WTC11 (cell line): ENCODE measurements around the gene ARHGAP26. TPM values are rescaled to one million over a fixed set of nuclear protein-coding genes. Genes with fewer than 3 reads are reported as not detected.

Experiments
- ATAC-seq: fragments of 200-7000 bp; cut with Tn5 transposase; 2 replicates; pipeline ENCODE4 v1.10.0; 2021; ENCODE audit warnings: mild to moderate bottlenecking, moderate library complexity
- CTCF ChIA-PET: fragments of 300-600 bp; sonication (Branson Sonifier 250); formaldehyde crosslinking; loops from one replicate; lab custom pipeline; 2021; ENCODE audit warnings: antibody characterized with exemption; lab: Charles Lee
- POLR2A ChIA-PET: fragments of 350-600 bp; sonication (Branson Sonifier 250); formaldehyde crosslinking; loops from one replicate; lab custom pipeline; 2021; ENCODE audit warnings: antibody characterized with exemption; lab: Charles Lee
- DNase-seq: peaks from one replicate; pipeline ENCODE4 v3.0.0; 2021; ENCODE audit warnings: low spot score
- H3K27ac Mint-ChIP-seq: 2 replicates; pipeline ENCODE4 v1.8.0; 2021; ENCODE audit warnings: mixed read lengths
- H3K27me3 Mint-ChIP-seq: 2 replicates; pipeline ENCODE4 v1.8.0; 2021; ENCODE audit warnings: low read depth, mild to moderate bottlenecking, moderate library complexity, mixed read lengths
- H3K36me3 Mint-ChIP-seq: 2 replicates; pipeline ENCODE4 v1.8.0; 2021; ENCODE audit warnings: mixed read lengths
- H3K4me1 Mint-ChIP-seq: 2 replicates; pipeline ENCODE4 v1.8.0; 2022; ENCODE audit warnings: mixed read lengths
- H3K4me3 Mint-ChIP-seq: 2 replicates; pipeline ENCODE4 v1.8.0; 2021; ENCODE audit warnings: mild to moderate bottlenecking, moderate library complexity, mixed read lengths
- H3K9me3 Mint-ChIP-seq: 2 replicates; pipeline ENCODE4 v1.8.0; 2021; ENCODE audit warnings: mixed read lengths
- CBFB ChIP-seq: sonication (generic); formaldehyde crosslinking; IDR thresholded peaks from 2 replicates; pipeline ENCODE4 v1.8.1; 2022; ENCODE audit warnings: mild to moderate bottlenecking, low read depth, missing genetic modification reagents
- FOXJ3 ChIP-seq: sonication (generic); formaldehyde crosslinking; IDR thresholded peaks from 2 replicates; pipeline ENCODE4 v1.9.0; 2021; ENCODE audit warnings: missing genetic modification reagents, mild to moderate bottlenecking, borderline replicate concordance
- FOXP4 ChIP-seq: sonication (generic); formaldehyde crosslinking; IDR thresholded peaks from 2 replicates; pipeline ENCODE4 v1.8.0; 2022; ENCODE audit warnings: mild to moderate bottlenecking, missing genetic modification reagents
- GABPB1 ChIP-seq: sonication (generic); formaldehyde crosslinking; IDR thresholded peaks from 2 replicates; pipeline ENCODE4 v1.8.1; 2023; ENCODE audit warnings: mild to moderate bottlenecking, missing genetic modification reagents
- HMGXB4 ChIP-seq: sonication (generic); formaldehyde crosslinking; IDR thresholded peaks from 2 replicates; pipeline ENCODE4 v1.8.1; 2023; ENCODE audit warnings: mild to moderate bottlenecking, moderate library complexity, missing genetic modification reagents
- MXD4 ChIP-seq: fragments of 250-450 bp; sonication (Bioruptor Pico); IDR thresholded peaks from 2 replicates; pipeline ENCODE4 v1.8.0; 2021; ENCODE audit warnings: mild to moderate bottlenecking, moderate library complexity, borderline replicate concordance
- MYBL2 ChIP-seq: sonication (generic); formaldehyde crosslinking; IDR thresholded peaks from 2 replicates; pipeline ENCODE4 v1.8.1; 2023; ENCODE audit warnings: mild to moderate bottlenecking, moderate library complexity, missing genetic modification reagents
- NR2C2 ChIP-seq: sonication (generic); formaldehyde crosslinking; IDR thresholded peaks from 2 replicates; pipeline ENCODE4 v1.8.0; 2022; ENCODE audit warnings: mild to moderate bottlenecking, missing genetic modification reagents
- OVOL2 ChIP-seq: fragments of 250-450 bp; sonication (Bioruptor Pico); IDR thresholded peaks from 2 replicates; pipeline ENCODE4 v1.9.0; 2021; ENCODE audit warnings: mild to moderate bottlenecking, borderline replicate concordance
- RORB ChIP-seq: fragments of 250-450 bp; sonication (Bioruptor Pico); IDR thresholded peaks from 2 replicates; pipeline ENCODE4 v1.9.0; 2021; ENCODE audit warnings: mild to moderate bottlenecking
- SMAD3 ChIP-seq: sonication (generic); formaldehyde crosslinking; IDR thresholded peaks from 2 replicates; pipeline ENCODE4 v1.8.0; 2022; ENCODE audit warnings: missing genetic modification reagents, mild to moderate bottlenecking, borderline replicate concordance
- SMAD4 ChIP-seq: sonication (generic); formaldehyde crosslinking; IDR thresholded peaks from 2 replicates; pipeline ENCODE4 v1.8.0; 2022; ENCODE audit warnings: mild to moderate bottlenecking, missing genetic modification reagents
- TEAD4 ChIP-seq: sonication (generic); formaldehyde crosslinking; IDR thresholded peaks from 2 replicates; pipeline ENCODE4 v1.8.0; 2022; ENCODE audit warnings: mild to moderate bottlenecking, missing genetic modification reagents
- ZNF263 ChIP-seq: sonication (generic); formaldehyde crosslinking; IDR thresholded peaks from 2 replicates; pipeline ENCODE4 v1.8.1; 2022; ENCODE audit warnings: low read depth, mild to moderate bottlenecking, moderate library complexity, missing genetic modification reagents
- total RNA-seq: library from RNA; stranded (reverse); gene quantifications from 3 replicates; pipeline ENCODE4 v1.2.3, GENCODE V29; 2021
- TF ChIP-seq, protein P1 (sequence below): sonication (generic); formaldehyde crosslinking; IDR thresholded peaks from 2 replicates; pipeline ENCODE4 v1.8.0; 2023; ENCODE audit warnings: missing genetic modification reagents
- TF ChIP-seq, protein P2 (sequence below): sonication (generic); formaldehyde crosslinking; IDR thresholded peaks from 2 replicates; pipeline ENCODE4 v1.8.0; 2023; ENCODE audit warnings: mild to moderate bottlenecking, missing genetic modification reagents
- TF ChIP-seq, protein P3 (sequence below): fragments of 250-450 bp; sonication (Bioruptor Pico); IDR thresholded peaks from 2 replicates; pipeline ENCODE4 v1.9.0; 2021; ENCODE audit warnings: mild to moderate bottlenecking
- TF ChIP-seq, protein P4 (sequence below): fragments of 250-450 bp; sonication (Bioruptor Pico); IDR thresholded peaks from 2 replicates; pipeline ENCODE4 v1.8.0; 2021; ENCODE audit warnings: mild to moderate bottlenecking
- TF ChIP-seq, protein P5 (sequence below): sonication (generic); formaldehyde crosslinking; IDR thresholded peaks from 2 replicates; pipeline ENCODE4 v1.8.1; 2023; ENCODE audit warnings: mild to moderate bottlenecking, missing genetic modification reagents

ARHGAP26 gene
- total RNA-seq, 1 experiment from 2014 or later, result 22.3 TPM

- Mint-ChIP-seq H3K4me3 (no peak overlapping the region), H3K36me3 (no peaks in the 10 kb centered on the region), H3K27ac (no peak overlapping the region), H3K4me1 (peaks cover 22% of the 10 kb centered on the region), H3K27me3 (no peaks in the 10 kb centered on the region), H3K9me3 (no peaks in the 10 kb centered on the region)
- DNase-seq (no peak), ATAC-seq (no peak)
- no peak for TF ChIP-seq GABPB1 (CRISPR knock-in tag)
- ChIA-PET CTCF (interaction anchor here (0.6 to 1.7 kb wide), 2 partner anchors 124 to 145 kb away, joined by 3 to 6 read pairs; no protein-coding TSS in a partner anchor), POLR2A (no interaction called here)
Measured at GRCh38 chr5:142837081-142837725, 67.0 kb downstream of the ARHGAP26 start.

DNA sequence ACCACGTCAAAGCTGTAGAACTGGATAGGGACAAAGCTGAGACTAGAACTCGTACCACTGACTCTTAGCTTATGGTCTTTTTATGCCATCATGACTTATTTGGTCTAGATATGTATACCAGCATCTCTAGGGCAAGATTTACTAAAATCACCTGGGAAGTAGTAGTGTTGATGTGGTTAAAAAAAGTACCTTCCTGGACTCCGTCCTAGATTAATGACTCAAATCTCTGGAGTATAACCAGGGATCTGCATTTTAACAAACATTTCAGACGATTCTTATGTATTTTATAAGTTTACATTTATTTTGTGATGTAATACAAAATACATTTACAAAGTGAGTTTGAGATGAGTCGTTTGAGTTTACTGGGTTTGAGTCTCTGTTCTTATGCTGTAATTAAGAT lies 68.7 kb downstream of the ARHGAP26 start:
- DNase-seq, result no peak
- H3K27me3 Mint-ChIP-seq, result no peaks in the 10 kb centered on the region
- TF ChIP-seq, protein P1, sequence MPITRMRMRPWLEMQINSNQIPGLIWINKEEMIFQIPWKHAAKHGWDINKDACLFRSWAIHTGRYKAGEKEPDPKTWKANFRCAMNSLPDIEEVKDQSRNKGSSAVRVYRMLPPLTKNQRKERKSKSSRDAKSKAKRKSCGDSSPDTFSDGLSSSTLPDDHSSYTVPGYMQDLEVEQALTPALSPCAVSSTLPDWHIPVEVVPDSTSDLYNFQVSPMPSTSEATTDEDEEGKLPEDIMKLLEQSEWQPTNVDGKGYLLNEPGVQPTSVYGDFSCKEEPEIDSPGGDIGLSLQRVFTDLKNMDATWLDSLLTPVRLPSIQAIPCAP (CRISPR knock-in tag), result no peak
- TF ChIP-seq TEAD4 (CRISPR knock-in tag) (no peak), ZNF263 (no peak), MXD4 (CRISPR knock-in tag) (no peak), NR2C2 (no peak), FOXJ3 (CRISPR knock-in tag) (no peak), MYBL2 (CRISPR knock-in tag) (no peak), OVOL2 (CRISPR knock-in tag) (no peak), SMAD3 (CRISPR knock-in tag) (no peak)
- TF ChIP-seq, protein P2, sequence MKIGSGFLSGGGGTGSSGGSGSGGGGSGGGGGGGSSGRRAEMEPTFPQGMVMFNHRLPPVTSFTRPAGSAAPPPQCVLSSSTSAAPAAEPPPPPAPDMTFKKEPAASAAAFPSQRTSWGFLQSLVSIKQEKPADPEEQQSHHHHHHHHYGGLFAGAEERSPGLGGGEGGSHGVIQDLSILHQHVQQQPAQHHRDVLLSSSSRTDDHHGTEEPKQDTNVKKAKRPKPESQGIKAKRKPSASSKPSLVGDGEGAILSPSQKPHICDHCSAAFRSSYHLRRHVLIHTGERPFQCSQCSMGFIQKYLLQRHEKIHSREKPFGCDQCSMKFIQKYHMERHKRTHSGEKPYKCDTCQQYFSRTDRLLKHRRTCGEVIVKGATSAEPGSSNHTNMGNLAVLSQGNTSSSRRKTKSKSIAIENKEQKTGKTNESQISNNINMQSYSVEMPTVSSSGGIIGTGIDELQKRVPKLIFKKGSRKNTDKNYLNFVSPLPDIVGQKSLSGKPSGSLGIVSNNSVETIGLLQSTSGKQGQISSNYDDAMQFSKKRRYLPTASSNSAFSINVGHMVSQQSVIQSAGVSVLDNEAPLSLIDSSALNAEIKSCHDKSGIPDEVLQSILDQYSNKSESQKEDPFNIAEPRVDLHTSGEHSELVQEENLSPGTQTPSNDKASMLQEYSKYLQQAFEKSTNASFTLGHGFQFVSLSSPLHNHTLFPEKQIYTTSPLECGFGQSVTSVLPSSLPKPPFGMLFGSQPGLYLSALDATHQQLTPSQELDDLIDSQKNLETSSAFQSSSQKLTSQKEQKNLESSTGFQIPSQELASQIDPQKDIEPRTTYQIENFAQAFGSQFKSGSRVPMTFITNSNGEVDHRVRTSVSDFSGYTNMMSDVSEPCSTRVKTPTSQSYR, result no peak
- H3K9me3 Mint-ChIP-seq, result no peaks in the 10 kb centered on the region
- H3K4me3 Mint-ChIP-seq, result no peak overlapping the region
- no peaks in the 10 kb centered on the region for H3K36me3 Mint-ChIP-seq
- ATAC-seq, result no peak
- no peak overlapping the region for H3K27ac Mint-ChIP-seq
- ChIA-PET POLR2A (no interaction called here), CTCF (interaction anchor here (1.2 kb wide), 1 partner anchor 125 kb away, joined by 5 read pairs; no protein-coding TSS in a partner anchor)
- H3K4me1 Mint-ChIP-seq, result peaks cover 17% of the 10 kb centered on the region; the same call in 1 of the 2 replicates

DNA sequence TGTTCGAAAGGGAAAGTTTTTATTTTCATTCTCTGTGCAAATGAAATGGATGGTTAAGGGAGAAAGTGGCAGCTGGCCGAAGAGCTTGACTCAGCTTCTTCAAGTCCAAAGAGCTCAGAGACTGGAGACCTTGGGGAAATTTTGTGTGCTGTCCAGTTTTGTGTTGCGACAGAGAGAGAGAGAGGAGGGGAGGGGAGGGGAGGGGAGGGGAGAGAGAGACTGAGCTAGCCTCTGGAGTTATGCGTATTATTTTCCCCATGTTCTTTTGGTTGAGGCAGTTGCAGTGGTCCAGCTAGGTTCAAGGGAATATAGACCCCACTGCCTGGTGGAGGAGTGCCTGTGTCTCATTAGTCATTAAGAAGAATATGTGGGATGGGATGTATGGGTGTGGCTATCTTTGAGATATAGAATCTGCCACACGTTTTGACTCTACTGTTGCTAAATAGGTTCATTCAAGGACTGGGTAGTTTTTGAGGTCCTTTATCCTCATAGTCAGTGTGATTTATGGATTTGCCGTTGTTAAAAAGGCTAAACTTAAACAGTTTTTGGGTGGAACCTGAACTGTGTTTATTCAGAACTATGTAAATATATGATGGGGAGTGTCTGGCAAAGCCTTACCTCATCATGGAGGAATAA lies 69.7 kb downstream of the ARHGAP26 start:
- no peak for DNase-seq
- no peak overlapping the region for H3K27ac Mint-ChIP-seq
- CTCF ChIA-PET, result interaction anchor here (0.7 to 1.2 kb wide), 3 partner anchors 13 to 126 kb away, joined by 3 to 5 read pairs (median 4); no protein-coding TSS in a partner anchor
- H3K4me3 Mint-ChIP-seq, result no peak overlapping the region
- ATAC-seq, result no peak
- H3K9me3 Mint-ChIP-seq, result no peaks in the 10 kb centered on the region
- POLR2A ChIA-PET, result no interaction called here
- peaks cover 18% of the 10 kb centered on the region for H3K4me1 Mint-ChIP-seq
- no peaks in the 10 kb centered on the region for H3K36me3 Mint-ChIP-seq
- H3K27me3 Mint-ChIP-seq, result no peaks in the 10 kb centered on the region
- TF ChIP-seq RORB (CRISPR knock-in tag) (no peak), HMGXB4 (no peak), FOXJ3 (CRISPR knock-in tag) (no peak), CBFB (no peak), OVOL2 (CRISPR knock-in tag) (no peak), SMAD4 (CRISPR knock-in tag) (no peak), TEAD4 (CRISPR knock-in tag) (no peak), FOXP4 (no peak)
- TF ChIP-seq, protein P3, sequence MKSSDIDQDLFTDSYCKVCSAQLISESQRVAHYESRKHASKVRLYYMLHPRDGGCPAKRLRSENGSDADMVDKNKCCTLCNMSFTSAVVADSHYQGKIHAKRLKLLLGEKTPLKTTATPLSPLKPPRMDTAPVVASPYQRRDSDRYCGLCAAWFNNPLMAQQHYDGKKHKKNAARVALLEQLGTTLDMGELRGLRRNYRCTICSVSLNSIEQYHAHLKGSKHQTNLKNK (CRISPR knock-in tag), result no peak
- TF ChIP-seq, protein P4, sequence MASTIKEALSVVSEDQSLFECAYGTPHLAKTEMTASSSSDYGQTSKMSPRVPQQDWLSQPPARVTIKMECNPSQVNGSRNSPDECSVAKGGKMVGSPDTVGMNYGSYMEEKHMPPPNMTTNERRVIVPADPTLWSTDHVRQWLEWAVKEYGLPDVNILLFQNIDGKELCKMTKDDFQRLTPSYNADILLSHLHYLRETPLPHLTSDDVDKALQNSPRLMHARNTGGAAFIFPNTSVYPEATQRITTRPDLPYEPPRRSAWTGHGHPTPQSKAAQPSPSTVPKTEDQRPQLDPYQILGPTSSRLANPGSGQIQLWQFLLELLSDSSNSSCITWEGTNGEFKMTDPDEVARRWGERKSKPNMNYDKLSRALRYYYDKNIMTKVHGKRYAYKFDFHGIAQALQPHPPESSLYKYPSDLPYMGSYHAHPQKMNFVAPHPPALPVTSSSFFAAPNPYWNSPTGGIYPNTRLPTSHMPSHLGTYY (CRISPR knock-in tag), result no peak
- TF ChIP-seq, protein P5, sequence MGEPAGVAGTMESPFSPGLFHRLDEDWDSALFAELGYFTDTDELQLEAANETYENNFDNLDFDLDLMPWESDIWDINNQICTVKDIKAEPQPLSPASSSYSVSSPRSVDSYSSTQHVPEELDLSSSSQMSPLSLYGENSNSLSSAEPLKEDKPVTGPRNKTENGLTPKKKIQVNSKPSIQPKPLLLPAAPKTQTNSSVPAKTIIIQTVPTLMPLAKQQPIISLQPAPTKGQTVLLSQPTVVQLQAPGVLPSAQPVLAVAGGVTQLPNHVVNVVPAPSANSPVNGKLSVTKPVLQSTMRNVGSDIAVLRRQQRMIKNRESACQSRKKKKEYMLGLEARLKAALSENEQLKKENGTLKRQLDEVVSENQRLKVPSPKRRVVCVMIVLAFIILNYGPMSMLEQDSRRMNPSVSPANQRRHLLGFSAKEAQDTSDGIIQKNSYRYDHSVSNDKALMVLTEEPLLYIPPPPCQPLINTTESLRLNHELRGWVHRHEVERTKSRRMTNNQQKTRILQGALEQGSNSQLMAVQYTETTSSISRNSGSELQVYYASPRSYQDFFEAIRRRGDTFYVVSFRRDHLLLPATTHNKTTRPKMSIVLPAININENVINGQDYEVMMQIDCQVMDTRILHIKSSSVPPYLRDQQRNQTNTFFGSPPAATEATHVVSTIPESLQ (CRISPR knock-in tag), result no peak
